GM18861 (cell line): ENCODE measurements around the gene LRRC72.
"Not testable (repeated sequence)": the region's sequence is repeated elsewhere in the genome, so short reads cannot be mapped to it uniquely, and the experiment has no call there.

Source experiments
- ATAC-seq: cut with Tn5 transposase; IDR thresholded peaks from one replicate; pipeline ENCODE4 v1.9.1; 2021; ENCODE audit not compliant: unreplicated experiment

LRRC72 gene

GRCh38 chr7:16526742-16527540, at the start of gene LRRC72:
LRRC72 (plus strand) TSS chr7:16526825; CDS start chr7:16526953, 128 bp downstream.
- no peak for ATAC-seq

- ATAC-seq, result no peak
Observed at GRCh38 chr7:16479161-16479560, 47.5 kb upstream of the LRRC72 start.

GRCh38 chr7:16479591-16479990, 47.0 kb upstream of the LRRC72 start:
- no peak for ATAC-seq

GRCh38 chr7:16484453-16485158, 42.0 kb upstream of the LRRC72 start:
- ATAC-seq, result no peak

- no peak for ATAC-seq
Observed at GRCh38 chr7:16491148-16491547, 35.5 kb upstream of the LRRC72 start.

- no peak for ATAC-seq
Observed at GRCh38 chr7:16492513-16493062, 34.0 kb upstream of the LRRC72 start.

GRCh38 chr7:16493266-16493665, 33.4 kb upstream of the LRRC72 start:
- no peak for ATAC-seq

- no peak for ATAC-seq
Observed at GRCh38 chr7:16494551-16494950, 32.1 kb upstream of the LRRC72 start.

- no peak for ATAC-seq
Observed at GRCh38 chr7:16494955-16495719, 31.5 kb upstream of the LRRC72 start.

- ATAC-seq, result no peak
Observed at GRCh38 chr7:16498122-16498521, 28.5 kb upstream of the LRRC72 start.

- ATAC-seq, result no peak
Observed at GRCh38 chr7:16502303-16502702, 24.3 kb upstream of the LRRC72 start.

GRCh38 chr7:16504019-16504418, 22.6 kb upstream of the LRRC72 start:
- no peak for ATAC-seq

GRCh38 chr7:16506422-16506821, 20.2 kb upstream of the LRRC72 start:
- ATAC-seq, result not testable (repeated sequence)

GRCh38 chr7:16509829-16510228, 16.8 kb upstream of the LRRC72 start:
- ATAC-seq, result no peak

GRCh38 chr7:16511314-16511713, 15.3 kb upstream of the LRRC72 start:
- ATAC-seq, result no peak

GRCh38 chr7:16512097-16512496, 14.5 kb upstream of the LRRC72 start:
- no peak for ATAC-seq

GRCh38 chr7:16514271-16514670, 12.4 kb upstream of the LRRC72 start:
- no peak for ATAC-seq

- no peak for ATAC-seq
Observed at GRCh38 chr7:16514729-16515128, 11.9 kb upstream of the LRRC72 start.

GRCh38 chr7:16515785-16516685, 10.6 kb upstream of the LRRC72 start:
- no peak for ATAC-seq

- not testable (repeated sequence) for ATAC-seq
Observed at GRCh38 chr7:16519985-16520384, 6.6 kb upstream of the LRRC72 start.
